ENCODE results near the gene NDEL1. TPM values are rescaled to one million over a fixed set of nuclear protein-coding genes. Genes with fewer than 3 reads are reported as not detected.

Gene NDEL1
- total RNA-seq, 1 experiment from 2014 or later, result 38.4 TPM

GRCh38 chr17:8402921-8403536, 32.7 kb upstream of the NDEL1 start:
- Mint-ChIP-seq H3K4me1 (no peaks in the 10 kb centered on the region; a peak in 1 of 4 replicates), H3K27ac (no peak overlapping the region), H3K36me3 (ENCODE audit: insufficient read depth in 1 of 3, low read depth in 3 of 3) (no peaks in the 10 kb centered on the region), H3K4me3 (no peak overlapping the region), H3K9me3 (no peaks in the 10 kb centered on the region), H3K27me3 (ENCODE audit: low read depth) (peaks cover 12% of the 10 kb centered on the region)
- no peak for DNase-seq
- H3K79me1 ChIP-seq (ENCODE audit: insufficient read depth, low read depth, low read length, poor library complexity, severe bottlenecking), result no peaks in the 10 kb centered on the region
- no peak overlapping the region for H3K4me2 ChIP-seq (ENCODE audit: insufficient read depth, insufficient read length, low read length)
- TF ChIP-seq CTCF (conservative IDR thresholded peaks at IDR 0.05), result no peak
- no peaks in the 10 kb centered on the region for H4K20me1 ChIP-seq (ENCODE audit: control insufficient read depth, insufficient read depth, insufficient read length)
- no peaks in the 10 kb centered on the region for H3K4me1 ChIP-seq (ENCODE audit: insufficient read depth, low read length)
- no peak overlapping the region for H2BK120ac ChIP-seq (ENCODE audit: low read depth, low read length, poor library complexity, severe bottlenecking)
- no peak overlapping the region for H4K8ac ChIP-seq (replicated peaks; ENCODE audit: insufficient read length, low read depth, low read length)
- no peak overlapping the region for H3K23ac ChIP-seq (ENCODE audit: insufficient read length, low read depth, low read length)
- H3K18ac ChIP-seq (ENCODE audit: insufficient read length, low read depth, low read length), result no peak overlapping the region
- no peak overlapping the region for H2AFZ ChIP-seq (ENCODE audit: low read length)
- H2BK15ac ChIP-seq (ENCODE audit: low read depth, low read length), result no peak overlapping the region
- no peaks in the 10 kb centered on the region for H3K9me3 ChIP-seq (ENCODE audit: control insufficient read depth, low read depth, low read length)
- no peak overlapping the region for H2BK5ac ChIP-seq (ENCODE audit: insufficient read length, low read length)
- no peak overlapping the region for H3K14ac ChIP-seq (ENCODE audit: insufficient read depth, low read length)
- no peak overlapping the region for H3T11ph ChIP-seq (ENCODE audit: low read length)
- H3K9ac ChIP-seq (ENCODE audit: extremely low read depth, insufficient read length, low read length), result no peak overlapping the region
- H3K27ac ChIP-seq (ENCODE audit: insufficient read length, low read depth, low read length), result no peak overlapping the region
- H3K79me2 ChIP-seq (ENCODE audit: insufficient read depth, low read length), result no peaks in the 10 kb centered on the region
- H2AK5ac ChIP-seq (ENCODE audit: insufficient read length, low read length), result no peak overlapping the region
- H3K56ac ChIP-seq (ENCODE audit: insufficient read length, low read depth, low read length), result no peak overlapping the region
- H3K4ac ChIP-seq (ENCODE audit: low read depth, low read length), result no peak overlapping the region
- no CpG with 5 or more reads among the region's 11 CpGs for WGBS (ENCODE audit: extremely low coverage, insufficient read length, low lambda C conversion rate)
- no peaks in the 10 kb centered on the region for H3K27me3 ChIP-seq (ENCODE audit: insufficient read depth, low read length)
- H2BK12ac ChIP-seq (ENCODE audit: insufficient read length, low read depth, low read length), result no peak overlapping the region
- H4K5ac ChIP-seq (ENCODE audit: insufficient read length, low read depth, low read length), result no peak overlapping the region
- H2BK20ac ChIP-seq (ENCODE audit: low read depth, low read length, poor library complexity, severe bottlenecking), result no peak overlapping the region
- no peak overlapping the region for H4K91ac ChIP-seq (ENCODE audit: insufficient read length, low read depth, low read length)
- H3K23me2 ChIP-seq (ENCODE audit: insufficient read length, low read depth, low read length, poor library complexity, severe bottlenecking), result no peaks in the 10 kb centered on the region

Measured in H9 (cell line).